H9 (cell line): ENCODE measurements around the gene CPT1C. TPM values are rescaled to one million over a fixed set of nuclear protein-coding genes. Genes with fewer than 3 reads are reported as not detected.

Experiments
- DNase-seq: peaks from one replicate; pipeline ENCODE4 v3.0.0-alpha.2; 2017
- H2AFZ ChIP-seq: one replicate; pipeline ENCODE4 v1.6.1; 2013; ENCODE audit warnings: mild to moderate bottlenecking, low read length, control low read depth, moderate library complexity
- H2AK5ac ChIP-seq: 2 replicates; pipeline ENCODE4 v1.6.1; 2013; ENCODE audit warnings: low read length, control low read depth, mixed read lengths; ENCODE audit not compliant: insufficient read length
- H2BK120ac ChIP-seq: one replicate; pipeline ENCODE4 v1.6.1; 2013; ENCODE audit warnings: low read depth, mild to moderate bottlenecking, low read length, control low read depth, inconsistent platforms; ENCODE audit not compliant: poor library complexity, severe bottlenecking
- H2BK12ac ChIP-seq: 2 replicates; pipeline ENCODE4 v1.6.1; 2013; ENCODE audit warnings: low read length, control low read depth, mixed read lengths, low read depth; ENCODE audit not compliant: insufficient read length
- H2BK15ac ChIP-seq: 2 replicates; pipeline ENCODE4 v1.6.1; 2013; ENCODE audit warnings: low read depth, low read length, control low read depth
- H2BK20ac ChIP-seq: one replicate; pipeline ENCODE4 v1.6.1; 2013; ENCODE audit warnings: low read depth, mild to moderate bottlenecking, low read length, control low read depth, inconsistent platforms; ENCODE audit not compliant: poor library complexity, severe bottlenecking
- H2BK5ac ChIP-seq: 2 replicates; pipeline ENCODE4 v1.6.1; 2013; ENCODE audit warnings: low read length, control low read depth, mixed read lengths; ENCODE audit not compliant: insufficient read length
- H3K14ac ChIP-seq: 2 replicates; pipeline ENCODE4 v1.6.1; 2013; ENCODE audit warnings: low read length, control low read depth; ENCODE audit not compliant: insufficient read depth
- H3K18ac ChIP-seq: 2 replicates; pipeline ENCODE4 v1.6.1; 2013; ENCODE audit warnings: low read depth, mild to moderate bottlenecking, mixed read lengths, low read length, control low read depth; ENCODE audit not compliant: insufficient read length
- H3K23ac ChIP-seq: 2 replicates; pipeline ENCODE4 v1.6.1; 2013; ENCODE audit warnings: low read length, control low read depth, mixed read lengths, low read depth; ENCODE audit not compliant: insufficient read length
- H3K23me2 ChIP-seq: 2 replicates; pipeline ENCODE4 v1.6.1; 2013; ENCODE audit warnings: low read depth, mild to moderate bottlenecking, mixed read lengths, low read length, control low read depth; ENCODE audit not compliant: insufficient read length, poor library complexity, severe bottlenecking
- H3K27ac ChIP-seq: 2 replicates; pipeline ENCODE4 v1.5.1; 2013; ENCODE audit warnings: low read length, control low read depth, mixed read lengths, low read depth; ENCODE audit not compliant: insufficient read length
- H3K27me3 ChIP-seq: 2 replicates; pipeline ENCODE4 v1.6.1; 2013; ENCODE audit warnings: low read length, control low read depth, inconsistent platforms; ENCODE audit not compliant: insufficient read depth
- H3K4ac ChIP-seq: 2 replicates; pipeline ENCODE4 v1.6.1; 2013; ENCODE audit warnings: low read depth, mild to moderate bottlenecking, control low read depth, inconsistent platforms, low read length, moderate library complexity
- H3K4me1 ChIP-seq: 2 replicates; pipeline ENCODE4 v1.6.1; 2013; ENCODE audit warnings: low read length, control low read depth, inconsistent platforms; ENCODE audit not compliant: insufficient read depth
- H3K4me2 ChIP-seq: 2 replicates; pipeline ENCODE4 v1.6.1; 2013; ENCODE audit warnings: low read length, control low read depth, mixed read lengths; ENCODE audit not compliant: insufficient read length, insufficient read depth
- H3K56ac ChIP-seq: 2 replicates; pipeline ENCODE4 v1.6.1; 2013; ENCODE audit warnings: low read depth, mild to moderate bottlenecking, mixed read lengths, low read length, control low read depth; ENCODE audit not compliant: insufficient read length
- H3K79me1 ChIP-seq: 2 replicates; pipeline ENCODE4 v1.6.1; 2013; ENCODE audit warnings: low read depth, mild to moderate bottlenecking, moderate library complexity, low read length, control low read depth, inconsistent platforms; ENCODE audit not compliant: insufficient read depth, poor library complexity, severe bottlenecking
- H3K79me2 ChIP-seq: 2 replicates; pipeline ENCODE4 v1.6.1; 2013; ENCODE audit warnings: low read length, control low read depth, inconsistent platforms; ENCODE audit not compliant: insufficient read depth
- H3K9ac ChIP-seq: 2 replicates; pipeline ENCODE4 v1.6.1; 2013; ENCODE audit warnings: low read length, control low read depth, mixed read lengths; ENCODE audit not compliant: insufficient read length; ENCODE audit errors: extremely low read depth
- H3K9me3 ChIP-seq: one replicate; pipeline ENCODE4 v1.6.1; 2013; ENCODE audit warnings: low read depth, low read length, inconsistent platforms; ENCODE audit not compliant: control insufficient read depth
- H3T11ph ChIP-seq: one replicate; pipeline ENCODE4 v1.6.1; 2013; ENCODE audit warnings: mild to moderate bottlenecking, low read length, control low read depth, inconsistent platforms
- H4K20me1 ChIP-seq: one replicate; pipeline ENCODE4 v1.6.1; 2013; ENCODE audit not compliant: control insufficient read depth, insufficient read length, insufficient read depth
- H4K5ac ChIP-seq: 2 replicates; pipeline ENCODE4 v1.6.1; 2013; ENCODE audit warnings: low read depth, mild to moderate bottlenecking, mixed read lengths, low read length, control low read depth; ENCODE audit not compliant: insufficient read length
- H4K8ac ChIP-seq: replicated peaks from 2 replicates; pipeline ENCODE4 v1.6.1; 2013; ENCODE audit warnings: low read length, control low read depth, mixed read lengths, low read depth; ENCODE audit not compliant: insufficient read length
- H4K91ac ChIP-seq: 2 replicates; pipeline ENCODE4 v1.6.1; 2013; ENCODE audit warnings: low read depth, mild to moderate bottlenecking, moderate library complexity, mixed read lengths, low read length, control low read depth; ENCODE audit not compliant: insufficient read length
- H3K27ac Mint-ChIP-seq, 3 experiments: 2 replicates in 2 of 3; 3 replicates in 1 of 3; pipeline ENCODE4 v1.8.0; 2020 to 2021; ENCODE audit warnings: mixed read lengths in 3 of 3, mild to moderate bottlenecking in 1 of 3, moderate library complexity in 1 of 3
- H3K27me3 Mint-ChIP-seq: 2 replicates; pipeline ENCODE4 v1.8.0; 2021; ENCODE audit warnings: low read depth, mild to moderate bottlenecking, moderate library complexity, mixed read lengths
- H3K36me3 Mint-ChIP-seq, 3 experiments: 2 replicates in 2 of 3; 3 replicates in 1 of 3; pipeline ENCODE4 v1.8.0; 2020 to 2021; ENCODE audit warnings: low read depth in 3 of 3, mixed read lengths in 3 of 3; ENCODE audit not compliant: insufficient read depth in 1 of 3
- H3K4me1 Mint-ChIP-seq, 2 experiments: 2 replicates each; pipeline ENCODE4 v1.8.0; 2020; ENCODE audit warnings: mixed read lengths in 2 of 2
- H3K4me3 Mint-ChIP-seq, 2 experiments: 2 replicates in 1 of 2; 3 replicates in 1 of 2; pipeline ENCODE4 v1.8.0; 2020 to 2021; ENCODE audit warnings: mild to moderate bottlenecking in 2 of 2, mixed read lengths in 2 of 2, moderate library complexity in 1 of 2
- H3K9me3 Mint-ChIP-seq, 2 experiments: 2 replicates in 1 of 2; 3 replicates in 1 of 2; pipeline ENCODE4 v1.8.0; 2020; ENCODE audit warnings: mild to moderate bottlenecking in 2 of 2, mixed read lengths in 2 of 2, moderate library complexity in 1 of 2
- CTCF ChIP-seq: fragments of 200-600 bp; sonication (generic); conservative IDR thresholded peaks from 3 replicates; pipeline ENCODE4 v1.8.0; 2021; ENCODE audit warnings: antibody characterized with exemption, mild to moderate bottlenecking
- WGBS: extraction: QIAGEN DNeasy Blood & Tissue Kit; methylation state at CpG from one replicate; pipeline ENCODE4 v1.1.7; 2013; ENCODE audit warnings: missing lambda C conversion rate, low lambda C conversion rate, mixed read lengths; ENCODE audit not compliant: insufficient read length; ENCODE audit errors: extremely low coverage; 5-methylcytosine and 5-hydroxymethylcytosine counted together
- total RNA-seq: library from RNA; stranded (reverse); gene quantifications from 2 replicates; pipeline ENCODE4 v1.2.1, GENCODE V29; 2021

CPT1C gene
- total RNA-seq, 1 experiment from 2014 or later: 74.6 TPM

GRCh38 chr19:49758292-49758691, 67.4 kb downstream of the CPT1C start:
- no peaks in the 10 kb centered on the region for H3K23me2 ChIP-seq
- no peak overlapping the region for H3T11ph ChIP-seq
- Mint-ChIP-seq H3K27me3 (peaks cover 15% of the 10 kb centered on the region), H3K4me3 (no peak overlapping the region), H3K27ac (peak overlapping the region in 1 of 3 experiments; percentile 53; a peak in 1 of 7 replicates), H3K4me1 (peaks cover 17 to 23% of the 10 kb centered on the region in 2 experiments), H3K36me3 (no peaks in the 10 kb centered on the region; a peak in 1 of 7 replicates), H3K9me3 (peaks cover 10% of the 10 kb centered on the region in 2 experiments; a peak in 4 of 5 replicates)
- no peak for DNase-seq
- no peak overlapping the region for H4K5ac ChIP-seq
- no peak overlapping the region for H2AK5ac ChIP-seq
- H3K14ac ChIP-seq: peak overlapping the region; percentile 20
- H2BK20ac ChIP-seq: no peak overlapping the region
- H4K8ac ChIP-seq: no peak overlapping the region
- no peak overlapping the region for H3K27ac ChIP-seq
- TF ChIP-seq CTCF: no peak
- no peaks in the 10 kb centered on the region for H3K9me3 ChIP-seq
- no peak overlapping the region for H3K23ac ChIP-seq
- no CpG with 5 or more reads among the region's 7 CpGs for WGBS
- H3K18ac ChIP-seq: peak overlapping the region; percentile 14
- no peak overlapping the region for H3K4ac ChIP-seq
- H3K79me2 ChIP-seq: no peaks in the 10 kb centered on the region
- no peak overlapping the region for H2BK15ac ChIP-seq
- H4K20me1 ChIP-seq: no peaks in the 10 kb centered on the region
- no peak overlapping the region for H3K9ac ChIP-seq
- H3K79me1 ChIP-seq: no peaks in the 10 kb centered on the region
- H4K91ac ChIP-seq: no peak overlapping the region
- no peaks in the 10 kb centered on the region for H3K27me3 ChIP-seq
- no peak overlapping the region for H2BK120ac ChIP-seq
- no peak overlapping the region for H2BK12ac ChIP-seq
- H3K4me1 ChIP-seq: no peaks in the 10 kb centered on the region
- no peak overlapping the region for H2AFZ ChIP-seq
- H3K4me2 ChIP-seq: no peak overlapping the region
- H2BK5ac ChIP-seq: no peak overlapping the region
- no peak overlapping the region for H3K56ac ChIP-seq
